Spleen (tissue), 11 donors: ENCODE measurements around the gene LCOR. TPM values are rescaled to one million over a fixed set of nuclear protein-coding genes. Genes with fewer than 3 reads are reported as not detected.

ENCODE experiments used
- DNase-seq: peaks from one replicate; pipeline ENCODE4 v3.0.0-alpha.2; 2020
- H3K27ac ChIP-seq, 8 donors: fragments of 200-600 bp; sonication (generic) in 7 of 8; 1 replicate in 4 of 8; 2 replicates in 4 of 8; pipeline versions ENCODE4 v1.5.0 to v1.8.0; 2016 to 2021; ENCODE audit warnings: inconsistent platforms in 4 of 8, mild to moderate bottlenecking in 4 of 8, moderate library complexity in 1 of 8
- H3K27me3 ChIP-seq, 7 donors: fragments of 200-600 bp; sonication (generic) in 6 of 7; replicated peaks in 1 of 7; 1 replicate in 4 of 7; 2 replicates in 3 of 7; pipeline versions ENCODE4 v1.5.0 to v1.8.0; 2016 to 2021; ENCODE audit warnings: inconsistent platforms in 3 of 7, mild to moderate bottlenecking in 1 of 7
- H3K36me3 ChIP-seq, 6 donors: fragments of 200-600 bp; sonication (generic) in 5 of 6; 1 replicate in 4 of 6; 2 replicates in 2 of 6; pipeline versions ENCODE4 v1.5.0 to v1.8.0; 2016 to 2021; ENCODE audit warnings: inconsistent platforms in 2 of 6
- H3K4me1 ChIP-seq, 6 donors: fragments of 200-600 bp; sonication (generic) in 5 of 6; 1 replicate in 3 of 6; 2 replicates in 3 of 6; pipeline versions ENCODE4 v1.5.0 to v1.8.0; 2016 to 2021; ENCODE audit warnings: inconsistent platforms in 3 of 6
- H3K4me3 ChIP-seq, 8 donors: fragments of 200-600 bp; sonication (generic) in 7 of 8; 1 replicate in 4 of 8; 2 replicates in 4 of 8; pipeline versions ENCODE4 v1.5.0 to v1.8.0; 2016 to 2021; ENCODE audit warnings: inconsistent platforms in 4 of 8, mild to moderate bottlenecking in 4 of 8, moderate library complexity in 2 of 8
- H3K9me3 ChIP-seq, 8 donors: fragments of 200-600 bp; sonication (generic) in 7 of 8; 1 replicate in 4 of 8; 2 replicates in 4 of 8; pipeline versions ENCODE4 v1.5.0 to v1.8.0; 2016 to 2021; ENCODE audit warnings: inconsistent platforms in 4 of 8
- CTCF ChIP-seq, 11 experiments: fragments of 200-600 bp in 7 of 11; fragments of 450-650 bp in 4 of 11; sonication (generic) in 4 of 11; IDR thresholded peaks in 8 of 11; conservative IDR thresholded peaks in 3 of 11; 1 replicate in 7 of 11; 2 replicates in 4 of 11; pipeline versions ENCODE4 v1.4.0 to v1.8.0; 2016 to 2021; ENCODE audit warnings: antibody characterized with exemption in 11 of 11, inconsistent platforms in 4 of 11, mild to moderate bottlenecking in 1 of 11
- POLR2A ChIP-seq, 3 donors: fragments of 450-650 bp; IDR thresholded peaks; one replicate each; pipeline ENCODE4 v1.5.1; 2017; ENCODE audit warnings: antibody characterized with exemption in 3 of 3, mild to moderate bottlenecking in 1 of 3
- POLR2AphosphoS5 ChIP-seq, 3 donors: sonication (generic); formaldehyde crosslinking; IDR thresholded peaks; one replicate each; pipeline ENCODE4 v1.5.1; 2017; ENCODE audit warnings: antibody characterized with exemption in 3 of 3
- WGBS, 5 donors: extraction: QIAGEN DNeasy Blood & Tissue Kit in 3 of 5; methylation state at CpG; one replicate each; pipeline versions ENCODE4 v1.1.5 to v1.1.7; 2013 to 2018; 5-methylcytosine and 5-hydroxymethylcytosine counted together
- intact Hi-C: fragments of 100-400 bp; cut with DNase I; formaldehyde crosslinking; loops from one replicate; pipeline ENCODE4 v1.15.0; 2023; ENCODE audit warnings: low total_unique reads
- microRNA-seq, 3 donors: library from miRNA; unstranded; fragments of <30 nt; microRNA quantifications; one replicate each; pipeline versions ENCODE4 to v1.1.0, GENCODE V29; 2019 to 2020
- polyA plus RNA-seq, 3 donors: library from polyadenylated mRNA; stranded (reverse); fragments of 200-250 nt; gene quantifications; one replicate each; pipeline ENCODE4 v1.2.1, GENCODE V29; 2013
- small RNA-seq, 4 donors: library from RNA; depleted of rRNA; stranded (forward); fragments of <200 nt; gene quantifications; one replicate each; pipeline ENCODE3, GENCODE V24; 2016
- total RNA-seq, 7 donors: library from RNA; depleted of rRNA in 3 of 7; stranded (reverse); fragments of >200 nt in 3 of 7; fragmentation: NEBNext Ultra II Directional in 4 of 7; extraction: Animal tissue kit (Norgen Biotek cat#: 25700) in 4 of 7; gene quantifications; one replicate each; pipeline versions ENCODE4 v1.1.0 to v1.2.1, GENCODE V29; 2016 to 2021
- donor health status: healthy with polysubstance abuse.
- donor health status: DM: no; HTN: no; CAD: no; lungs with moderate emphysema.
- donor health status: DM: no; HTN: no; CAD: no.
- donor health status: Bipolar disorder and iron deficiency.
- donor health status: healthy.
- donor health status: DM: no; HTN: no; CAD: no.
- donor health status: DM: yes; HTN: yes; CAD: no.

The LCOR gene
- total and polyA plus RNA-seq, 10 donors: 2.2 to 105 (median 47.0) TPM

GRCh38 chr10:97042716-97043562 lies 210.8 kb downstream of the LCOR start:
- no peak for DNase-seq
- TF ChIP-seq CTCF (IDR thresholded peaks at IDR 0.05 in 8 of 11, conservative IDR thresholded peaks at IDR 0.05 in 3 of 11): no peak
- Histone ChIP-seq H3K9me3 (peaks cover 0 to 7% (median 0%) of the 10 kb centered on the region in 8 donors), H3K4me3 (no peak overlapping the region), H3K4me1 (peaks cover 0 to 5% (median 3%) of the 10 kb centered on the region in 6 donors), H3K36me3 (no peaks in the 10 kb centered on the region), H3K27me3 (no peaks in the 10 kb centered on the region), H3K27ac (no peak overlapping the region)
- 89 to 94% (median 91%) methylated on average over 33 to 38 of the region's 38 CpGs for WGBS, 5 donors
- intact Hi-C loops: no loop called here

GRCh38 chr10:97043563-97043855 lies 211.4 kb downstream of the LCOR start:
- Histone ChIP-seq H3K36me3 (no peaks in the 10 kb centered on the region), H3K27me3 (no peaks in the 10 kb centered on the region), H3K9me3 (peaks cover 0 to 7% (median 0%) of the 10 kb centered on the region in 8 donors), H3K4me3 (no peak overlapping the region), H3K27ac (no peak overlapping the region), H3K4me1 (no peaks in the 10 kb centered on the region)
- 84 to 93% (median 88%) methylated on average over 11 to 14 of the region's 14 CpGs for WGBS, 5 donors
- no peak for DNase-seq
- TF ChIP-seq POLR2AphosphoS5 (IDR thresholded peaks at IDR 0.05): no peak
- TF ChIP-seq CTCF (IDR thresholded peaks at IDR 0.05 in 8 of 11, conservative IDR thresholded peaks at IDR 0.05 in 3 of 11): no peak
- TF ChIP-seq POLR2A (IDR thresholded peaks at IDR 0.05): no peak
- intact Hi-C loops: no loop called here

Small RNA genes within 50 kb of the gene (microRNA-seq; reads per million reads assigned to microRNA genes)
- gene MIR607: 0 reads per million in 3 donors

Small RNA genes within 50 kb of the gene (small RNA-seq; reads per million reads assigned to genes)
- gene HMGN2P35 (0 reads per million in 4 donors), gene MIR607 (0 to 0.82 (median 0.15) reads per million in 4 donors)

Other genes starting within 250 kb of the LCOR start
- gene TM9SF3, start 245.3 kb upstream of the LCOR start, total RNA-seq: 100 to 1,000 TPM in 1 of 7 donors, 10 to 100 TPM in 6; 65.7 to 107 (median 81.8) TPM
- gene TM9SF3, start 245.3 kb upstream of the LCOR start, polyA plus RNA-seq: 10 to 100 TPM; 13.2 to 18.4 (median 18.3) TPM
- gene PIK3AP1, start 111.8 kb upstream of the LCOR start, total RNA-seq: 100 to 1,000 TPM; 126 to 256 (median 196) TPM
- 10 to 100 TPM; 59.8 to 84.1 (median 62.7) TPM for gene PIK3AP1, start 111.8 kb upstream of the LCOR start, polyA plus RNA-seq